Measurements from ENCODE around the gene PLEKHG3. TPM values are rescaled to one million over a fixed set of nuclear protein-coding genes. Genes with fewer than 3 reads are reported as not detected.

The PLEKHG3 gene
- total and polyA plus RNA-seq, 12 donors = 2.7 to 11.7 (median 8.9) TPM

DNA sequence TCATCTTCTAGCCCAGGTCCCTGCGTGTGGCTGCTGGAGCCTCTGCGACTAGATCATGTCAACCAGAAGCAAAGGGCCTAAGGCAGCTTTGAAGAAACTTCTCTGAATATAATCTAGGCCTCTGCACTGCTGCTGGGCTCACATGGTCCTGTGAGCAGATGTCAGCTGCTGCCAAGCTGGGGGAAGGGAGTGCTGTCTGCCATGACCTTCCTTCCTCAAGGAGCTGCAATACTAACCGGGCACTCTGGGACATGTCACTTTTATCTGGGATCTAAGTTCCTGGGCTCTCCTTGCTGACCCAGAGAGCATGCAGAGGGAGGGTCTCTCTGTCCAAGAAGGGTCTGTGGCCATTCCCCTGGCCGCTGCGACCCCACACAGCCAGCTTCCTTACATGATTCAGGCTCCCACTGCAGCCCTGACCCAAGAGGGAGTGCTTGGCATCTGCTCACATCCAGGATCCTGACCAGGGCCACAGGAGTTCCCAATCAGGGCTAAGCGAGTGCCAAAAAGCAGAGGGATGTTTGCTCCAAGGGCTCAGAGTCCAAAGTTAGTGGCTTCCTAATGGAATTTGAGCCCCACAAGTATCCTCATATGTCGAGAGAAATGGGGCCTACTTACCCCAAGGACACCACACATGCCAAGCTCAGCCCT, 74.0 kb downstream of the PLEKHG3 start:
- Histone ChIP-seq H3K4me3 (no peak overlapping the region), H3K27me3 (no peaks in the 10 kb centered on the region), H3K9me3 (replicated peaks in 1 of 3) (no peaks in the 10 kb centered on the region), H3K4me1 (replicated peaks in 1 of 2) (peaks cover 0 to 4% of the 10 kb centered on the region in 2 donors), H3K27ac (no peak overlapping the region), H3K36me3 (replicated peaks in 1 of 2) (no peaks in the 10 kb centered on the region)
- DNase-seq = peak in 6 of 7 donors; percentile 53 to 83 (median 77)
- intact Hi-C loops (cut with DNase I) = no loop called here
- 45 to 70% (median 59%) methylated on average over 6 to 7 of the region's 7 CpGs for WGBS, 4 donors
- TF ChIP-seq, protein P1, sequence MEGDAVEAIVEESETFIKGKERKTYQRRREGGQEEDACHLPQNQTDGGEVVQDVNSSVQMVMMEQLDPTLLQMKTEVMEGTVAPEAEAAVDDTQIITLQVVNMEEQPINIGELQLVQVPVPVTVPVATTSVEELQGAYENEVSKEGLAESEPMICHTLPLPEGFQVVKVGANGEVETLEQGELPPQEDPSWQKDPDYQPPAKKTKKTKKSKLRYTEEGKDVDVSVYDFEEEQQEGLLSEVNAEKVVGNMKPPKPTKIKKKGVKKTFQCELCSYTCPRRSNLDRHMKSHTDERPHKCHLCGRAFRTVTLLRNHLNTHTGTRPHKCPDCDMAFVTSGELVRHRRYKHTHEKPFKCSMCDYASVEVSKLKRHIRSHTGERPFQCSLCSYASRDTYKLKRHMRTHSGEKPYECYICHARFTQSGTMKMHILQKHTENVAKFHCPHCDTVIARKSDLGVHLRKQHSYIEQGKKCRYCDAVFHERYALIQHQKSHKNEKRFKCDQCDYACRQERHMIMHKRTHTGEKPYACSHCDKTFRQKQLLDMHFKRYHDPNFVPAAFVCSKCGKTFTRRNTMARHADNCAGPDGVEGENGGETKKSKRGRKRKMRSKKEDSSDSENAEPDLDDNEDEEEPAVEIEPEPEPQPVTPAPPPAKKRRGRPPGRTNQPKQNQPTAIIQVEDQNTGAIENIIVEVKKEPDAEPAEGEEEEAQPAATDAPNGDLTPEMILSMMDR (IDR thresholded peaks at IDR 0.05) = no peak

DNA sequence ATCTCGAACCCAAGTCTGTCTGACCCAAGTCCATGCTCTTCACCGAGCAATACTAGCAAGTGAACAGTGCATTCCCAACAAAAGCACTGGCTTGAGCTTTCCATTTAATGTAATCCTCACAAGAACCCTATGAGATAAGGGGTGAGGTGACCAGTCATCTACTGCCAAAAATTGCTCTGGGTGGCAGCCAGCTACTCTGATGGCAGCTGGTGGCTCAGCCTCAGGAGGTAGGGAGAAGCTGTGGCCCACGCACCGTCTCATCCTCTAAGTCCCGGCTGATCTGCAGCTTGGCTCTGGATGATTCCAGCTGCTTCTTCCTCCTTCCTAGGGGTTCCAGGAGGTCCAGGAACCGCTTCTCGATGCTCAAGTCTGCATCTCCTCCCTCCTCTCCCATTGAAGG, 75.2 kb downstream of the PLEKHG3 start:
- H3K27ac ChIP-seq = no peak overlapping the region
- peak in 5 of 7 donors; percentile 36 to 72 (median 66) for DNase-seq
- no peaks in the 10 kb centered on the region for H3K27me3 ChIP-seq
- TF ChIP-seq, protein P1 (IDR thresholded peaks at IDR 0.05) = no peak
- no peak for TF ChIP-seq POLR2A (IDR thresholded peaks at IDR 0.05)
- no peaks in the 10 kb centered on the region for H3K36me3 ChIP-seq (replicated peaks in 1 of 2)
- WGBS, 4 donors = 88 to 94% (median 94%) methylated on average over 6 to 7 of the region's 7 CpGs
- peaks cover 0 to 4% of the 10 kb centered on the region in 2 donors for H3K4me1 ChIP-seq (replicated peaks in 1 of 2)
- no peaks in the 10 kb centered on the region for H3K9me3 ChIP-seq (replicated peaks in 1 of 3)
- intact Hi-C loops (cut with DNase I) = no loop called here
- no peak overlapping the region for H3K4me3 ChIP-seq

DNA sequence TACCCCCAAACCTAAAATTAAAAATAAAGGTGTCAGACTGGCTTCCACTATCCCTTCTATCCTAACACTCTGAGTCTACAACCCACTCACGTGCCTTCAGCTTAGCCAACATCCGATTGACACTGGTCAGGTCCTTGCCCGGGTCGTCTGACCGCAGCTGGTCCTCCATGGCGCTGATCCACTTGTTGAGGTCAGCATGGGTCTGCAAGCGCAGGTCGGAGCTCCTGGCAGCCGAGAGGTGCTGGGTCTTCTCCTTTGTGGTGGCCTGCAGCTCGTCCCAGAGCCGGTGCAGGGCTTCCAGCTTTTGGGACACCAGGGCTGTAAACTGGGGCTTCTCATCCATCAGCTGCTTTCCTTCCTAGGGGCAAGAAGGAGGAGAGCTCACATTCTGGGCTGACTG, 78.0 kb downstream of the PLEKHG3 start:
- intact Hi-C loops (cut with DNase I) = no loop called here
- DNase-seq = no peak

DNA sequence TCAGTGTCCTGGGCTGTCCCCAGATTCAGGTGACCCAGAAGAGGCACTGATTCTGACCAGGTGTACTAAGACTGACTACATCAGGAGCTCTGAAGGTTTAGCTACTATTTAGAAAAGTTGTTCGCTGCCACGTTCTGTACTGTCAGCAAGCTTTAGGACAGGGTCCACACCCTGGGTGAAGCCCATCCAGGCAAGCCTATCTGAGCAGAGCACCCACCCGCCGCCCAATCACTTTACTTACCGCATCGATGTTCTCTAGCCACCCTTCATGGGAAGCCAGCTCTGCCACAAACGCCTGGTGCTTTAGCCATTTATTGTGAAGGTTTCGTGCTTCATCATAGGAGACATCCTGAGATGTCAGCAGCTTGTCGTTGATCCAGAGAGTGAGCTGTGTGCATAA, 79.8 kb downstream of the PLEKHG3 start:
- no peak for DNase-seq
- WGBS, 4 donors = 89 to 99% (median 95%) methylated on average over 8 to 9 of the region's 9 CpGs
- H3K9me3 ChIP-seq (replicated peaks in 1 of 3) = no peaks in the 10 kb centered on the region

More for the DNA sequence above, 78.0 kb downstream of the PLEKHG3 start:
- Histone ChIP-seq H3K27ac (no peak overlapping the region), H3K36me3 (replicated peaks in 1 of 2) (no peaks in the 10 kb centered on the region), H3K9me3 (replicated peaks in 1 of 3) (no peaks in the 10 kb centered on the region), H3K4me1 (replicated peaks in 1 of 2) (peaks cover 0 to 4% of the 10 kb centered on the region in 2 donors), H3K27me3 (no peaks in the 10 kb centered on the region), H3K4me3 (no peak overlapping the region)
- no peak for TF ChIP-seq POLR2A (IDR thresholded peaks at IDR 0.05)
- TF ChIP-seq, protein P1 (IDR thresholded peaks at IDR 0.05) = no peak
- WGBS, 4 donors = 87 to 90% (median 88%) methylated on average over 8 to 11 of the region's 11 CpGs

More for the DNA sequence above, 79.8 kb downstream of the PLEKHG3 start:
- Histone ChIP-seq H3K36me3 (replicated peaks in 1 of 2) (no peaks in the 10 kb centered on the region), H3K4me3 (no peak overlapping the region), H3K4me1 (replicated peaks in 1 of 2) (no peaks in the 10 kb centered on the region), H3K27ac (no peak overlapping the region), H3K27me3 (no peaks in the 10 kb centered on the region)
- TF ChIP-seq, protein P1 (IDR thresholded peaks at IDR 0.05) = no peak
- TF ChIP-seq POLR2A (IDR thresholded peaks at IDR 0.05) = no peak
- intact Hi-C loops (cut with DNase I) = no loop called here
